Type B pancreatic cell (in vitro differentiated cells): ENCODE results near the gene LMAN2. TPM values are rescaled to one million over a fixed set of nuclear protein-coding genes. Genes with fewer than 3 reads are reported as not detected.
"Not testable (repeated sequence)": the region's sequence is repeated elsewhere in the genome, so short reads cannot be mapped to it uniquely, and the experiment has no call there.

Experiments used
- DNase-seq: peaks from one replicate; pipeline ENCODE4 v3.0.0; 2021; ENCODE audit warnings: mixed read lengths; ENCODE audit not compliant: unreplicated experiment; ENCODE audit errors: extremely low spot score
- H3K27ac Mint-ChIP-seq: 2 replicates; pipeline ENCODE4 v1.8.0; 2021; ENCODE audit warnings: mild to moderate bottlenecking, mixed read lengths
- H3K27me3 Mint-ChIP-seq: 2 replicates; pipeline ENCODE4 v1.8.0; 2021; ENCODE audit warnings: mixed read lengths
- H3K36me3 Mint-ChIP-seq: 2 replicates; pipeline ENCODE4 v1.8.0; 2021; ENCODE audit warnings: mixed read lengths
- H3K4me1 Mint-ChIP-seq: one replicate; pipeline ENCODE4 v1.8.0; 2021; ENCODE audit warnings: mixed read lengths; ENCODE audit not compliant: unreplicated experiment
- H3K4me3 Mint-ChIP-seq: 2 replicates; pipeline ENCODE4 v1.8.0; 2021; ENCODE audit warnings: mild to moderate bottlenecking, mixed read lengths
- H3K9me3 Mint-ChIP-seq: 2 replicates; pipeline ENCODE4 v1.8.0; 2021; ENCODE audit warnings: mixed read lengths
- CTCF ChIP-seq: fragments of 200-600 bp; sonication (generic); conservative IDR thresholded peaks from 2 replicates; pipeline ENCODE4 v1.5.0; 2021; ENCODE audit warnings: antibody characterized with exemption, mild to moderate bottlenecking
- total RNA-seq: library from RNA; stranded (reverse); gene quantifications from 2 replicates; pipeline ENCODE4 v1.2.1, GENCODE V29; 2021; ENCODE audit warnings: low replicate concordance

LMAN2 gene
- total RNA-seq, 1 donor from 2014 or later: 102 TPM

GRCh38 chr5:177347699-177348098, 3.8 kb downstream of the LMAN2 start:
- no peak for DNase-seq
- Mint-ChIP-seq H3K36me3 (peaks cover 6% of the 10 kb centered on the region), H3K4me1 (peaks cover 27% of the 10 kb centered on the region), H3K9me3 (no peaks in the 10 kb centered on the region), H3K27ac (no peak overlapping the region), H3K27me3 (no peaks in the 10 kb centered on the region), H3K4me3 (no peak overlapping the region)
- no peak for TF ChIP-seq CTCF

DNA sequence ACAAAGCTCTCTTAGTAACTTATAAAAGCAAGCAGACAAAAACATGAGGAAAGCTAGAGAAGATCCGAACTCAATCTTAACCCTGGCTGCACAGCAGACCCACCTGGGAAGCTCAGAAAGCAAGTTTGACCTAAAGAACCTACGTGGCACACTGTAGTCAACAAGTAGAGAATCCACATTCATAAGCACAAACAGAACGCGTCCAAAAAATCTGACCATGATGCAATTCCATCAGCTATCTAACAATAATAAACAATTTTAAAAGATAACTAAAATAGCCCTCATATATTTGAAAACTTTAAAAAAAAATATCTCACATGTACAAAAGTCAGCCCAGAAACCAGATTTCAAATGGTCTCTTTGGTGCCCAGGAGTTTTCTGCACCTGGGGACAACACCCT, 4.6 kb downstream of the LMAN2 start:
- Mint-ChIP-seq H3K27ac (no peak overlapping the region), H3K4me1 (peaks cover 24% of the 10 kb centered on the region), H3K36me3 (peaks cover 7% of the 10 kb centered on the region), H3K4me3 (peak overlapping the region; percentile 31), H3K9me3 (no peaks in the 10 kb centered on the region), H3K27me3 (no peaks in the 10 kb centered on the region)
- DNase-seq: no peak
- no peak for TF ChIP-seq CTCF

GRCh38 chr5:177344891-177345290, 6.6 kb downstream of the LMAN2 start:
- Mint-ChIP-seq H3K4me3 (no peak overlapping the region), H3K9me3 (no peaks in the 10 kb centered on the region), H3K27ac (no peak overlapping the region), H3K36me3 (peaks cover 14% of the 10 kb centered on the region), H3K4me1 (peaks cover 10% of the 10 kb centered on the region), H3K27me3 (no peaks in the 10 kb centered on the region)
- DNase-seq: no peak
- no peak for TF ChIP-seq CTCF

- TF ChIP-seq CTCF: no peak
- Mint-ChIP-seq H3K27ac (peak overlapping the region; percentile 2), H3K4me3 (no peak overlapping the region), H3K27me3 (no peaks in the 10 kb centered on the region), H3K4me1 (no peaks in the 10 kb centered on the region), H3K9me3 (no peaks in the 10 kb centered on the region), H3K36me3 (peaks cover 17% of the 10 kb centered on the region)
- no peak for DNase-seq
Observed at GRCh38 chr5:177343777-177344176, 7.7 kb downstream of the LMAN2 start.

DNA sequence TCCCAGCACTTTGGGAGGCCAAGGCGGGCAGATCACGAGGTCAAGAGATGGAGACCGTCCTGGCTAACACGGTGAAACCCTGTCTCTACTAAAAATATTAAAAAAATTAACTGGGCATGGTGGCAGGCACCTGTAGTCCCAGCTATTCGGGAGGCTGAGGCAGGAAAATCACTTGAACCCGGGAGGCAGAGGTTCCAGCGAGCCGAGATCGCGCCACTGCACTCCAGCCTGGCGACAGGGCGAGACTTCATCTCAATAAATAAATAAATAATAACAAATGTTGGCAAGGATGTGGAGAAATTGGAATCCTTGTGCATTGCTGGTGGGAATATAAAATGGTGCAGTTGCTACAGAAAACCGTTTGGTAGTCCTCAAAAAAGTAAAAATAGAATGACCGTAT, 8.5 kb downstream of the LMAN2 start:
- not testable (repeated sequence) for H3K4me1 Mint-ChIP-seq, H3K27me3 Mint-ChIP-seq, H3K27ac Mint-ChIP-seq, H3K9me3 Mint-ChIP-seq, H3K4me3 Mint-ChIP-seq, DNase-seq
- peaks cover 17% of the 10 kb centered on the region for H3K36me3 Mint-ChIP-seq

DNA sequence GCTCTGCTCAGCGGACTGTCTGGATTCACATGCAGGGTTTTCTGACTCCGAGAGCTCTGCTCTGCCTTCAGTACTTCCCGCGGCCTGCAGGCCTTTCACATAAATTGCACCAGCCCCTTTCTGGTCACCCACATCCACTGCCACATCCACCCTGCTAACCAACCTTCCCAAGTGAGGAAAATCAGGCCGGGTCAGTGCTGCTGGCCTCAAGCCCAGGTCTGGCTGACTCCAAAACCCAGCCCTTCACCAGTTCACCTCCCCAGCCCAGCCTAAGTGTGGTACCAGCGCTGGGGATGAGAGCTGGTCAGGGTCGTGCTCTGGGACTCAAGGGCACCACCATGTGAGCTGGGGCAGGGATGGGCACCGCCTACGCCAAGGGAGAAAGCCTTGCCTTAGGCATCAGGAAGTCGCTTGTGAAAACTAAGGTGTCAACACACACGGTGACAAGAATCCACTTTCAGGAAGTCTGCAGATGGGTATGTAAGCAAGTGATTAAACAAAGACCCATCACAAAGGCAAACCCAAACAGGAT, 12.3 kb downstream of the LMAN2 start:
- no peak for DNase-seq
- no peak for TF ChIP-seq CTCF
- Mint-ChIP-seq H3K4me3 (no peak overlapping the region), H3K9me3 (no peaks in the 10 kb centered on the region), H3K36me3 (peaks cover 17% of the 10 kb centered on the region), H3K4me1 (no peaks in the 10 kb centered on the region), H3K27ac (no peak overlapping the region), H3K27me3 (no peaks in the 10 kb centered on the region)
